HL-60/S4 treated with phorbol 12-myristate 13-acetate at 8.2 ng/mL for 4 days and 3 days (cell line): ENCODE measurements around the gene LARGE1.
"Not testable (repeated sequence)": the region's sequence is repeated elsewhere in the genome, so short reads cannot be mapped to it uniquely, and the experiment has no call there.

ENCODE experiments used
- in situ Hi-C: fragments of 300-500 bp; cut with MboI; formaldehyde crosslinking; loops from 2 replicates; pipeline ENCODE4 v1.15.0; 2022; ENCODE audit warnings: low sequenced_read_pairs

The LARGE1 gene

GRCh38 chr22:33573479-33573878, 346.8 kb downstream of the LARGE1 start:
- in situ Hi-C loops, result no loop called here

DNA sequence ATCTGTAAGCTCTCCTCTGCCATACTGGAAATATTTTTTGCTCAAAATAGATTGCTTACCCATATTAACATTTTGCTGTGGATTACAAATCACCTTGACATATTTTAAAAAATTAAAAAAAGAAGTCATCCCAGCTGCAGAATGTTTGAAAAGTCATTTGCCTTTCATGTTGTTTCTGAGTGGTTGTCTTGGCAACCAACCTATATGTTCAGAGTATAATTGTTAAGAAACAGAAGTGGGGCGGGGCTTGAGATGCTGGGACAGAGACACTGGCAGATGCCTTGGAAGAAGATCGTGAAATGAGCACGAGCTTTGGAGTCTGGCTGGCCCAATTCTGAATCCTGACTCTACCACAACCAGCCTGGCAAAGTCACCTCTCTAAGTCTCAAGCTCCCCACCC, 348.2 kb downstream of the LARGE1 start:
- in situ Hi-C loops, result no loop called here

DNA sequence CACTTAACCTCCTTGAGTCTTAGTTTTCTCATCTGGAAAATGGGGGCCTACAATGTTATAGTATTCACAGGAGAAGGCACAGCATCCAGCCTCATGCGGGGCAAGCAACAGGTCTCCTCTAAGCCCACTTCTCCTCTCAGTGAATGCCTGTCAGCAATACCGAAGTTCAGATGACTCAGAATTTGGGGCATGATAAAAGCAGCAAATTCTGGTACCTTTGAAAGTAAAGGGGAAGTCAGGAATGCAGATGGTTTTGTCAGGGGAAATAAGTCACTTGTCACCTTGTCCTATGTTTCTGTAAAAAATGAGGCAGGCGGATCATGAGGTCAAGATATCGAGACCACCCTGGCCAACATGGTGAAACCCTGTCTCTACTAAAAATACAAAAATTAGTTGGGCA, 350.2 kb downstream of the LARGE1 start:
- in situ Hi-C loops, result no loop called here

GRCh38 chr22:33569559-33569958, 350.7 kb downstream of the LARGE1 start:
- in situ Hi-C loops, result no loop called here

GRCh38 chr22:33569018-33569417, 351.3 kb downstream of the LARGE1 start:
- in situ Hi-C loops, result no loop called here

- in situ Hi-C loops, result not testable (repeated sequence)
Observed at GRCh38 chr22:33566495-33566894, 353.8 kb downstream of the LARGE1 start.

DNA sequence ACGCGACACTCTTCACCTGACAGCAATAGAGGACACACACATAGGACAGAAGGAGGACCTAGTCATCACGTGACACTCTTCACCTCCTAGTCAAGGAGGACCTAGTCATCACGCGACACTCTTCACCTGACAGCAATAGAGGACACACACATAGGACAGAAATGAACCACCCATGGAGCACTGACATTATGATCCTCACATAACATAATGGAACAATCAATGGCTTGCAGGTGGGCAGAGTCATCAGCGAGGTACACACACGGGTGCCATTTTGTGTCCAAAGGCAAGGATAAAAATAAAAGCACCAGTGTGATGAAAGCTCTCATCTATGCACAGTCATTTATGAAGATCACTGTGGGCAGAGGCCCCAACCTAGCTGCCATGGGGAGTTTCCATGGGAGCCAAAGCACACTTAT, 354.7 kb downstream of the LARGE1 start:
- in situ Hi-C loops, result no loop called here

DNA sequence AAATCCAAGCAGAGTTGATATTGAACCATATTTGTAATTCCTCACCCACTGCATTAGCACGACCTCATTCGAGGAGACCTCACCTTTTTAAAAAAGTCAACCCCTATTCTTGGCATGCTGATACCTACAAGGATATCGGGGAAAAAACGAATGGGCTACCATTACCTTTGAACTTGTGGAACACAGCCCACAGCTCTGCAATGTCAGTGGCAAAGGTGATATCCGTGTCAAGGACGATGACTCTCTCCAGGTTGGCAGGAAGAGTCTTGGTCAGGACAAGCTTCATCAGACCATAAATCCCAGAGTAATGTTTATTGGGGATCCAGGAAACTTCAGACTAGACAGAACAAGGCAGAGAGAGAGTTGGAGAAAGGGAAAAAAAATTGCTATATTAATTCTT, 355.6 kb downstream of the LARGE1 start:
- in situ Hi-C loops, result no loop called here

- in situ Hi-C loops, result no loop called here
Observed at GRCh38 chr22:33563220-33563964, 356.9 kb downstream of the LARGE1 start.

DNA sequence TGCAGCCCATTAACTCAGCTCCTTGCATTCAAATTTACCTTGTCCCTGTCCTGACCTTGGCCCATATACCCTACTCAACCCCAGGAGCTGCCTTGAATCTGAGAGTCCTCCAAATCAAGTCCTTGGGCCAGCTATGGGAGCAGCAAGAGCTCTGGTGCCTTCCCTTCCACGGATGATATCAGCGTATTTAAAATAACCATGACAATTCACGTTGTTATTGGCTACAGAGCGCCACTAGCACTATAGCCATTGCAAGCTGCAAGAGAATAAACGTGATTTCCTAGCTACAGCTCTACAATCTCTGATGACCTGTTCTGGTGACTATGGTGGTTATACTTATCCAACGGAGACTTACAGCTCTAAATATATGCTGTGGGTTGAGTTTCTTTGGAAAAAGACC, 357.8 kb downstream of the LARGE1 start:
- in situ Hi-C loops, result no loop called here

DNA sequence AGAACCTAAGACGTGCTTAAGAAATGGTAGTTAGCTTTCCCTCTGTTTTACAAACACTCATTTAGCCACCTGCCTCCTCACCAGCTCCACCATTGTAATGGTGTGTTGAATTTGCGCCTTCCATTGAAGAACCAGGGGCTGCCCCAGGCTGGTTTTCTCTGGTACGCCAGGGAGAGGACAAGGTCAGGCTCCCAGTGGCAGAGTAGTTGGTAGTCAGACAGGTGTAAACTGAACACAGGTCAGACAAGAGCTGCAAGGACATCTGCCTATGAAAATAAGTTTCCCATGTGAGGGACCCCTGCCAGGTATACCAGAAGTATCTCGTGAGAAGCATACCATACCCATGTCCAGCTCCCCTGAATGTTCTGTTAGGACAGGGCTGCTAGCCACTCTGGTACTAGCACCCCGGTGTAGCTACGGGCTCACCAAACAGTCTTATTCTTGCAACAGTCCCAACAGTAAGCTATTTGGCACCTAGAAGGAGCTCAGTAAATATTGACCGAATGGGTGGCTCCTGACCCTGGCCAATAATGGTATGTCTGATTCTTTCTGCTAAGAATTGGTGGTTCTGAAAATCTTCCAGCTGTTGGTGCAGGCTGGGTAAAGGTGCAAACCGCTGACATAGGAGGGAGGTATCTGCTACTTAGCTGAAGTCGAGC, 359.0 kb downstream of the LARGE1 start:
- in situ Hi-C loops, result no loop called here

DNA sequence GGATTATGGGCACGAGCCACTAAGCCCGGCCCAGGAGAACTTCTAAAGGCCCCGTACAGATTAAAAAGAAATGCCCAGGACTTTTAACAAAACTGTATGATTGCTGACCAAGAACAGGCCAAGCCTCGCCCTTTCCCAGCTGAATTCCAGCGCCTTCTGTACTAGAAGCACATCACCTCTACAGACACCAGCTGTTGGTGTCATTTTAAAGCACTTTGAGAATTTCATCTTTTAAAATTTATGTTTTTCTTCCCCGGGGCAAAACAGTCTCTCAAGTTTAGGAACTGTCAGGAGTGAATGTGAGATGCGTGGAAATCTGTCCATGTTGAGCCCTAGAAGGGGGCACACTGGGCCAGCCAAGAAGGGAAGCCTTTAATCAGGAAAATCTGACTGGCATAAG, 362.4 kb downstream of the LARGE1 start:
- in situ Hi-C loops, result no loop called here

DNA sequence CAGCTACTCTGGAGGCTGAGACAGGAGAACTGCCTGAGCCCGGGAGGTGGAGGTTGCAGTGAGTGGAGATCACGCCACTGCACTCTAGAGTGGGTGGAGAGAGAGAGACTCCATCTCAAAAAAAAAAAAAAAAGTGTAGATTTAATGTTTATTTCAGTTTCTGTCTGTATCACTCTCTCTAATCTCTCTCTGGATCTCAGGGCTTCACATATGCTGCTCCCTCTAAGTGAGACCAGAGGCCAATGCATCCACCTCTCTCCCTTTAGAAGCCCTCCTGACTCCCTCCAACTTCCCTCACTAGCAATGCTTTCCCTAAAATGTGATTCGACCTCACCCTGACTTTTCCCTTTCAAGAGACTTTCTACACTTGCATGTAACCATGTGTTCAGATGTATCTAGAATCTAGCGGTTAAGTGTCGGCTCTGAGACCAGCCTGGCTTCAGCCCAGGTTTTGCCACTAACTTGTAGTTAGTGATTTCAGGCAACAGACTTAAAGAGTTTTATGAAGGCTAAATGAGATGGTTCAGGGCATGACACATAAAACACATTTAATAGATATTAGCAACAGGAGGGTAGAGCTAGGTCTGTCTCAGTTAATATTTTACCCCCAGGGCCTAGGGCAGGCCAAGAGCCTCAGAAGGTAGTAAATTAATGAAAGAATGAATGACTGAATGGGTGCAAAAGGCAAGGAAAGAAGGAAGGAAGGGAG, 364.3 kb downstream of the LARGE1 start:
- in situ Hi-C loops, result no loop called here

- in situ Hi-C loops, result no loop called here
Observed at GRCh38 chr22:33553493-33553892, 366.8 kb downstream of the LARGE1 start.

DNA sequence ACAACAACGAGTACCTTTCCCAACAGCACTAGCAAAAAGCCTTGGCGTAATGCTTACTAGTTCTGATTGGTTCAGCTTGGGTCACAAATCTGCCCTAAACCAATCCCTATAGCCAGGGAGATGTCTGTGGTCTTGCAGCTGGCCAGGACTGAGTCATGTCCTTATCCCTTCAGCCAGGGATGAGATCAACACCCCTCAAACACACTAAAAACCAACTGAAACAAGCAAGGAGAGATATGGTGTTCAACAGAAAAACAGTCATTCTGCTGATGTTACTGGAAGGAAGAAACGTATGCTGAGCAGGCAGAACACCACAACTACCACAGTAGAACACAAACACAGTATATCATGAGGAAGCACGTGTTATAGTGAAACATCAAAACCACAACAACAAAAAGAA, 375.6 kb downstream of the LARGE1 start:
- in situ Hi-C loops, result no loop called here

GRCh38 chr22:33542722-33543121, 377.6 kb downstream of the LARGE1 start:
- in situ Hi-C loops, result no loop called here

GRCh38 chr22:33542153-33542552, 378.1 kb downstream of the LARGE1 start:
- in situ Hi-C loops, result no loop called here

DNA sequence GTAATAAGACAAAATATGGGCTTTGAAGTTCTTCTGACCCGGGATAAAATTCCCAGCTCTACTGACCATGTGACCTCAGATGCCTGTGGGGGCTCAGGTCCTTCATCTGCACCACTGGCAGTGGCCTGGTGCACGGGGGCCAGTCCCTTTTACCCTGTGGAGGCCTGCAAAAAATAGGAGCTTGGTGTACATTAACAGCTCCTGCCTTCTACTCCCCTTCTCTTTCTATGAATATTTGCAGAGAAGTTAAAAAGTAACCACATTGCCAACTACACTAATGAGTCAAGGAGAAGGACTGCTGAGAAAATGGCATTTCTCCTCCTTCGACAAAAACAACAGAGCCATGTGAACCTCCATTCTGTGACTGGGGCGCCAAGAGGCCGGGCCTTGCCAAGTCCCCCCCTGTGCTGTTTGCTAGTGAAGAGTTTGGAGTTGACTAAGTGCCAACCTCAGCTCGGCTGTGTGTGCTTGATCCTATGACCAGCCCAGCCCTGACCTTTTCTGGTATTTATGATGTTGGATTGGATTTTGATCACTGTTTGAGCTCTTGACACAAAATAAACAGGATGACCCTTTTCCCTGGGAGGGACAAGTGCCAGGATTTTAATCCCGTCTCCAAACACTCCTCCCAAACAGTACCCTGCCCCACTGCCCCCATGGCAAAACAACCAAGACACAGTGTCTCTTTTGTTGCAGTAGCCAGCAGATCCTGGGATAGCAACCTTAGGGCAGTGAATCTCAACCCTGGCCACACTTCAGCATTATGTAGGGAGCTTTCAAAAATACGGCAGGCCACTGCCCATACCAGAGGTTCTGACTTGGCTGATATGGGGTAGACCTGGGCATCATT, 380.1 kb downstream of the LARGE1 start:
- in situ Hi-C loops, result no loop called here

DNA sequence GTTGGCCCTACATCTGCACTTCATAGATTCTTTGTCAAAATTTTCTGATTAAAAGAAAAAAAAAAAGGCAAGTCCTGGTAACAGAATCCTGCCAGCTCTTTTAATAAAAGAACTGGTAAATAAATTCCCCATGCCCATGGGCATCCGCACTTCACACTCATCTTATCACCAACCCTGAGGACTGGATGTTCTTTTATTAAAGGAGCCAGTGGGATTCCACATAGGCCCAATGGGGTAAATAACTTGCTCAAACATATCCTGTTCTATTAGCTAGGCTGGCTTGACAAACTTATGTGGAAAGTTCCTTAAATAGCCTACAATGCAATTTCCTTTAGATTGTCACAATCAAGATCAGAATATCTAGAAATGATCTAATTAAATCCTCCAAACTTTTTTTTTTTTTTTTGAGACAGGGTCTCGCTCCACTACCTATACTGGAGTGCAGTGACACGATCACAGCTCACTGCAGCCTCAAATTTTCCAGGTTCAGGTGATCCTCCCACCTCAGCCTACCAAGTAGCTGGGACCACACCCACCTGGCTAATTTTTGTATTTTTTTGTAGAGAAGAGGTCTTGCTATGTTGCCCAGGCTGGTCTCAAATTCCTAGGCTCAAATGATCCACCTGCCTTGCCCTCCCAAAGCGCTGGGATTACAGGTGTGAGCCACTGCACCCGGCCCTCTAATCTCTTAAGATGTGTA, 380.9 kb downstream of the LARGE1 start:
- in situ Hi-C loops, result no loop called here

DNA sequence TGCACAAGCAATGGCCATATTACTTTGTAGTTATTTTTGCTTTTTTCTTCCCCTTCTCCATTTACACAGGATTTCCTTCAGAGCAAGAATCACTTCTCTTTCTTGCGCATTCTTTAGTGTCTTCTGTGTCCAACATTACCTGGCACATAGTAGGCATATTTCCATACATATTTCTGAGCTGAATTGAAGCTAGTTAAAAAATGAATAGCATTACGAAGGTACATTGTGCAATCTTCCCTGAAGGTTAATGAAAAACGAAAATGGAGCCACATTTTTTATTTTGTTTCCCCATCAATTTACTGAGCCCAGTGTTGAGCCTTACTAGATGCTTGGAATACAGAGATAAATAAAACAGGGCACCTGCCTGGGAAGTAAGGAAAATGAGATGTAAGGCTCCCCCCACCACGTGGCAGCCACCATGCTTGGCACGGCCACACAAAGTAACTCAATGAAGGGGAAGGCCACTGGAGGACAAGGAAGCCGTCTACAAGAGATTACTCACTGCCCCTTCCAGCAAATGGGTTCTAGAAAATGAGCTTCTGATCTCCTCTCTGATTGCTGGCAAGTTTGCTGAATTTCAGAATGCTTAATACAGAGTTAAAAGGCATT, 381.9 kb downstream of the LARGE1 start:
- in situ Hi-C loops, result no loop called here
